Kidney (tissue), 22 donors: ENCODE results near the gene CSF1. TPM values are rescaled to one million over a fixed set of nuclear protein-coding genes. Genes with fewer than 3 reads are reported as not detected.
A peak's percentile ranks its signal among the peaks of the same experiment; 100 is the strongest.
"Not testable (repeated sequence)": the region's sequence is repeated elsewhere in the genome, so short reads cannot be mapped to it uniquely, and the experiment has no call there.

ENCODE experiments used
- DNase-seq, 5 donors: peaks; one replicate each; pipeline ENCODE4 v3.0.0-alpha.2; 2013 to 2020
- FAIRE-seq: peaks from 2 replicates; lab custom pipeline; 2012; peaks lifted over from hg19 to GRCh38; lab: Jason Lieb, UNC
- H3K27ac ChIP-seq, 2 donors: one replicate each; pipeline ENCODE4 v1.7.0; 2013; ENCODE audit warnings: low read depth in 2 of 2, low read length in 2 of 2, inconsistent platforms in 1 of 2
- H3K27me3 ChIP-seq: one replicate; pipeline ENCODE4 v1.7.1; 2013; ENCODE audit warnings: low read length, inconsistent platforms; ENCODE audit not compliant: control insufficient read depth, insufficient read depth
- H3K36me3 ChIP-seq, 3 donors: one replicate each; pipeline versions ENCODE4 v1.7.0 to v1.7.1; 2013; ENCODE audit warnings: low read length in 3 of 3, control low read depth in 1 of 3, inconsistent platforms in 1 of 3; ENCODE audit not compliant: insufficient read depth in 3 of 3, control insufficient read depth in 2 of 3
- H3K4me1 ChIP-seq, 3 donors: one replicate each; pipeline versions ENCODE4 v1.7.0 to v1.7.1; 2013; ENCODE audit warnings: low read length in 3 of 3, inconsistent platforms in 1 of 3, low read depth in 1 of 3; ENCODE audit not compliant: control insufficient read depth in 2 of 3, insufficient read depth in 2 of 3
- H3K4me3 ChIP-seq, 3 donors: one replicate each; pipeline versions ENCODE4 v1.7.0 to v1.8.1; 2013; ENCODE audit warnings: low read length in 3 of 3, control low read depth in 1 of 3, inconsistent platforms in 1 of 3
- H3K9ac ChIP-seq, 3 donors: one replicate each; pipeline versions ENCODE4 v1.7.0 to v1.7.1; 2013; ENCODE audit warnings: low read length in 3 of 3, control low read depth in 1 of 3, inconsistent platforms in 1 of 3
- H3K9me3 ChIP-seq, 3 donors: one replicate each; pipeline versions ENCODE4 v1.7.0 to v1.7.1; 2013; ENCODE audit warnings: low read length in 3 of 3, control low read depth in 1 of 3, inconsistent platforms in 1 of 3; ENCODE audit not compliant: control insufficient read depth in 2 of 3, insufficient read depth in 1 of 3
- CTCF ChIP-seq: IDR thresholded peaks from 3 replicates; pipeline ENCODE4 v1.5.1; 2012; ENCODE audit warnings: mild to moderate bottlenecking, moderate library complexity, borderline replicate concordance; ENCODE audit not compliant: insufficient read depth; ENCODE audit errors: extremely low read depth
- intact Hi-C: fragments of 100-400 bp; cut with DNase I; formaldehyde crosslinking; loops from one replicate; pipeline ENCODE4 v1.11.1; 2022
- long read RNA-seq, 10 donors: library from polyadenylated mRNA in 1 of 10; unstranded in 1 of 10; transcript quantifications; one replicate each; pipeline ENCODE4 v2.0.0 and lab custom pipeline, GENCODE V29; 2021 to 2026
- polyA plus RNA-seq: library from polyadenylated mRNA; stranded (reverse); fragments of 350-450 nt; fragmentation: Illumina TruSeq; extraction: RNeasy Lipid Tissue Mini Kit (QIAGEN cat#74804); gene quantifications from one replicate; pipeline ENCODE4 v1.2.3, GENCODE V29; 2014; ENCODE audit warnings: low read depth, low replicate concordance; ENCODE audit not compliant: insufficient read depth
- total RNA-seq: library from RNA; stranded (reverse); fragmentation: NEBNext Ultra II Directional; extraction: Animal tissue kit (Norgen Biotek cat#: 25700); gene quantifications from one replicate; pipeline ENCODE4 v1.2.1, GENCODE V29; 2021
- donor health status: control.
- donor health status: control.
- donor health status: control.
- donor health status: control.
- donor health status: control.
- donor health status: DM: yes; HTN: yes; CAD: no.
- donor health status: Normal renal cell carcinoma (clear cell type).

CSF1 gene, protein sequence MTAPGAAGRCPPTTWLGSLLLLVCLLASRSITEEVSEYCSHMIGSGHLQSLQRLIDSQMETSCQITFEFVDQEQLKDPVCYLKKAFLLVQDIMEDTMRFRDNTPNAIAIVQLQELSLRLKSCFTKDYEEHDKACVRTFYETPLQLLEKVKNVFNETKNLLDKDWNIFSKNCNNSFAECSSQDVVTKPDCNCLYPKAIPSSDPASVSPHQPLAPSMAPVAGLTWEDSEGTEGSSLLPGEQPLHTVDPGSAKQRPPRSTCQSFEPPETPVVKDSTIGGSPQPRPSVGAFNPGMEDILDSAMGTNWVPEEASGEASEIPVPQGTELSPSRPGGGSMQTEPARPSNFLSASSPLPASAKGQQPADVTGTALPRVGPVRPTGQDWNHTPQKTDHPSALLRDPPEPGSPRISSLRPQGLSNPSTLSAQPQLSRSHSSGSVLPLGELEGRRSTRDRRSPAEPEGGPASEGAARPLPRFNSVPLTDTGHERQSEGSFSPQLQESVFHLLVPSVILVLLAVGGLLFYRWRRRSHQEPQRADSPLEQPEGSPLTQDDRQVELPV
- 33.8 TPM for total RNA-seq
- polyA plus RNA-seq: 11.1 TPM
- long read RNA-seq, donor 1, partial matches to known transcripts: 0 of 1 reads
- long read RNA-seq, donor 1, other reads (novel, unspliced or antisense): 0 of 1 reads
- long read RNA-seq, donor 2, partial matches to known transcripts: 0 of 1 reads
- long read RNA-seq, donor 2, other reads (novel, unspliced or antisense): 0 of 1 reads
- long read RNA-seq, donor 3, full-length matches to known transcripts: 1 of 1 reads
- long read RNA-seq, donor 3, partial matches to known transcripts: 0 of 1 reads
- long read RNA-seq, donor 3, other reads (novel, unspliced or antisense): 0 of 1 reads
- long read RNA-seq, donor 4, full-length matches to known transcripts: 3 of 3 reads
- long read RNA-seq, donor 4, partial matches to known transcripts: 0 of 3 reads
- long read RNA-seq, donor 4, other reads (novel, unspliced or antisense): 0 of 3 reads
- long read RNA-seq, donor 5: 0 reads
- long read RNA-seq, donor 6: 0 reads
- long read RNA-seq, donor 7, full-length matches to known transcripts: 13 of 27 reads
- long read RNA-seq, donor 7, partial matches to known transcripts: 7 of 27 reads
- long read RNA-seq, donor 7, other reads (novel, unspliced or antisense): 7 of 27 reads
- long read RNA-seq, donor 8: 0 reads
- long read RNA-seq, donor 9: 0 reads
- long read RNA-seq, donor 10: 0 reads

GRCh38 chr1:109910123-109910962 lies at the start of gene CSF1:
TSS of gene CSF1 (plus strand) at chr1:109910849. CDS start at chr1:109911024, 175 bp downstream.
- Histone ChIP-seq H3K27me3 (no peaks in the 10 kb centered on the region), H3K4me1 (peaks cover 0 to 28% (median 4%) of the 10 kb centered on the region in 3 donors), H3K4me3 (peak within 1 kb of the TSS; percentile 57 to 70 (median 69)), H3K9ac (peak within 1 kb of the TSS; percentile 33 to 79 (median 67)), H3K36me3 (no peaks in the 10 kb centered on the region), H3K9me3 (no peaks in the 10 kb centered on the region), H3K27ac (peak within 1 kb of the TSS; percentile 75 to 76)
- TF ChIP-seq CTCF: no peak
- no peak for FAIRE-seq
- intact Hi-C loops: no loop called here
- peak; percentile 84 to 95 (median 89) for DNase-seq

DNA sequence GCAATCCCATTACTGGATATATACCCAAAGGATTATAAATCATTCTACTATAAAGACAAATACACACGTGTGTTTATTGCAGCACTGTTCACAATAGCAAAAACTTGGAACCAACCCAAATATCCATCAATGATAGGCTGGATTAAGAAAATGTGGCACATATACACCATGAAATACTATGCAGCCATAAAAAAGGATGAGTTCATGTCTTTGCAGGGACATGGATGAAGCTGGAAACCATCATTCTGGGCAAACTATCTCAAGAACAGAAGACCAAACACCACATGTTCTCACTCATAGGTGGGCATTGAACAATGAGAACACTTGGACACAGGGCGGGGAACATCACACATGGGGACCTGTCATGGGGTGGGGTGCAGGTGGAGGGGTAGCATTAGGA lies 49.0 kb upstream of the CSF1 start:
- H3K4me3 ChIP-seq, H3K27ac ChIP-seq, H3K9me3 ChIP-seq, H3K9ac ChIP-seq, H3K4me1 ChIP-seq, H3K36me3 ChIP-seq, FAIRE-seq, H3K27me3 ChIP-seq, DNase-seq, intact Hi-C loops: not testable (repeated sequence)

DNA sequence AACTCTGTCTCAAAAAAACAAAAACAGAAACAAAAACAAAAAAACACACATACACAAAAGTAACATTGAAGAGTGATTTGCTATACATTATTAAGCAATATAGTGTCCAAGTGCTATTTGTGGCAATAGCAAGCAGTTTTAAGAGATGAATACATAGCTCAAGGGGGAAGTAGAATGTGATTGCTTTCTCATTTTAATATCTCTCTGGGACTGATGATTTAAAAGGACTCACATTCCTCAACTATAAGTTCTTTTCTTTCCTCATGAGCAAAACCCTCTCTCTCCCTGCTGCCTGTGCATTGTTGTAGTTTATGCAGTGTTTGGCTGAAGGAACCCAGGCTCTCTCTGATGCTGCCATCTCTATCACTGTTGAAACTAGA lies 47.0 kb upstream of the CSF1 start:
- no peak overlapping the region for H3K4me3 ChIP-seq
- no peak for TF ChIP-seq CTCF
- DNase-seq: peak in 1 of 5 donors; percentile 43
- H3K36me3 ChIP-seq: no peaks in the 10 kb centered on the region
- H3K27ac ChIP-seq: no peak overlapping the region
- H3K4me1 ChIP-seq: peaks cover 0 to 6% (median 0%) of the 10 kb centered on the region in 3 donors
- no peak overlapping the region for H3K9ac ChIP-seq
- no peaks in the 10 kb centered on the region for H3K27me3 ChIP-seq
- H3K9me3 ChIP-seq: no peaks in the 10 kb centered on the region
- no peak for FAIRE-seq
- intact Hi-C loops: no loop called here
